Measurements from ENCODE around the gene FMNL3. TPM values are rescaled to one million over a fixed set of nuclear protein-coding genes. Genes with fewer than 3 reads are reported as not detected.

Gene FMNL3, protein sequence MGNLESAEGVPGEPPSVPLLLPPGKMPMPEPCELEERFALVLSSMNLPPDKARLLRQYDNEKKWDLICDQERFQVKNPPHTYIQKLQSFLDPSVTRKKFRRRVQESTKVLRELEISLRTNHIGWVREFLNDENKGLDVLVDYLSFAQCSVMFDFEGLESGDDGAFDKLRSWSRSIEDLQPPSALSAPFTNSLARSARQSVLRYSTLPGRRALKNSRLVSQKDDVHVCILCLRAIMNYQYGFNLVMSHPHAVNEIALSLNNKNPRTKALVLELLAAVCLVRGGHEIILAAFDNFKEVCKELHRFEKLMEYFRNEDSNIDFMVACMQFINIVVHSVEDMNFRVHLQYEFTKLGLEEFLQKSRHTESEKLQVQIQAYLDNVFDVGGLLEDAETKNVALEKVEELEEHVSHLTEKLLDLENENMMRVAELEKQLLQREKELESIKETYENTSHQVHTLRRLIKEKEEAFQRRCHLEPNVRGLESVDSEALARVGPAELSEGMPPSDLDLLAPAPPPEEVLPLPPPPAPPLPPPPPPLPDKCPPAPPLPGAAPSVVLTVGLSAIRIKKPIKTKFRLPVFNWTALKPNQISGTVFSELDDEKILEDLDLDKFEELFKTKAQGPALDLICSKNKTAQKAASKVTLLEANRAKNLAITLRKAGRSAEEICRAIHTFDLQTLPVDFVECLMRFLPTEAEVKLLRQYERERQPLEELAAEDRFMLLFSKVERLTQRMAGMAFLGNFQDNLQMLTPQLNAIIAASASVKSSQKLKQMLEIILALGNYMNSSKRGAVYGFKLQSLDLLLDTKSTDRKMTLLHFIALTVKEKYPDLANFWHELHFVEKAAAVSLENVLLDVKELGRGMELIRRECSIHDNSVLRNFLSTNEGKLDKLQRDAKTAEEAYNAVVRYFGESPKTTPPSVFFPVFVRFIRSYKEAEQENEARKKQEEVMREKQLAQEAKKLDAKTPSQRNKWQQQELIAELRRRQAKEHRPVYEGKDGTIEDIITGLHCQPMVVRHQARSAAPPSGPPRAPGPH
- 0.79 and 1.1 TPM in 2 replicates for total RNA-seq (2016; rRNA removed; fragmentation: Illumina TruSeq; extraction: Trizol)
- 0.10 and 0.44 TPM in 2 replicates for total RNA-seq (2016; cell fraction: cytosol; rRNA removed; fragmentation: Illumina TruSeq; extraction: Trizol; ENCODE audit: low read depth)
- total RNA-seq (2016; cell fraction: insoluble cytoplasmic fraction; rRNA removed; fragmentation: Illumina TruSeq; extraction: Trizol) = 0.82 and 1.00 TPM in 2 replicates
- 0.55 and 0.80 TPM in 2 replicates for total RNA-seq (2016; cell fraction: membrane; rRNA removed; fragmentation: Illumina TruSeq; extraction: Trizol)
- total RNA-seq (2016; cell fraction: nucleus; rRNA removed; fragmentation: Illumina TruSeq; extraction: Trizol) = 0.65 and 1.0 TPM in 2 replicates
- polyA plus RNA-seq (2011; rRNA removed) = 0.44 and 0.64 TPM in 2 replicates
- 0.23 and 0.36 TPM in 2 replicates for polyA plus RNA-seq (2011; cell fraction: cytosol; rRNA removed)
- polyA plus RNA-seq (2011; cell fraction: nucleus; rRNA removed) = 1.2 and 1.3 TPM in 2 replicates
- polyA plus RNA-seq (2012) = 0.48 and 0.68 TPM in 2 replicates
- polyA plus RNA-seq (2016; cell fraction: cytosol; fragmentation: Illumina TruSeq; extraction: Trizol; ENCODE audit: low read depth) = 0.08 TPM in 2 replicates
- polyA plus RNA-seq (2016; cell fraction: insoluble cytoplasmic fraction; fragmentation: Illumina TruSeq; extraction: Trizol; ENCODE audit: low read depth) = 0.69 and 0.75 TPM in 2 replicates
- 0.34 and 0.46 TPM in 2 replicates for polyA plus RNA-seq (2016; cell fraction: membrane; fragmentation: Illumina TruSeq; extraction: Trizol; ENCODE audit: low read depth)
- polyA plus RNA-seq (2016; cell fraction: nucleus; fragmentation: Illumina TruSeq; extraction: Trizol; ENCODE audit: insufficient read depth, low read depth) = 1.3 and 1.4 TPM in 2 replicates
- polyA minus RNA-seq (2011; rRNA and poly(A)+ RNA removed; ENCODE audit: low replicate concordance) = 1.4 and 10.5 TPM in 2 replicates
- polyA minus RNA-seq (2011; cell fraction: cytosol; rRNA and poly(A)+ RNA removed) = 0.40 and 0.97 TPM in 2 replicates
- 0.75 and 0.77 TPM in 2 replicates for polyA minus RNA-seq (2011; cell fraction: nucleus; rRNA and poly(A)+ RNA removed)
- Bru-seq, nascent RNA = percentile 34 among the genes with signal in this experiment
- percentile 37 among the genes with signal in this experiment for BruChase-seq, experiment 1, labeled RNA remaining after a 6-hour chase
- percentile 40 among the genes with signal in this experiment for BruChase-seq, experiment 2, labeled RNA remaining after a 2-hour chase
- long read RNA-seq, experiment 1 = 0 reads
- long read RNA-seq, experiment 2, partial matches to known transcripts = 0 of 2 reads
- long read RNA-seq, experiment 2, other reads (novel, unspliced or antisense) = 2 of 2 reads

DNA sequence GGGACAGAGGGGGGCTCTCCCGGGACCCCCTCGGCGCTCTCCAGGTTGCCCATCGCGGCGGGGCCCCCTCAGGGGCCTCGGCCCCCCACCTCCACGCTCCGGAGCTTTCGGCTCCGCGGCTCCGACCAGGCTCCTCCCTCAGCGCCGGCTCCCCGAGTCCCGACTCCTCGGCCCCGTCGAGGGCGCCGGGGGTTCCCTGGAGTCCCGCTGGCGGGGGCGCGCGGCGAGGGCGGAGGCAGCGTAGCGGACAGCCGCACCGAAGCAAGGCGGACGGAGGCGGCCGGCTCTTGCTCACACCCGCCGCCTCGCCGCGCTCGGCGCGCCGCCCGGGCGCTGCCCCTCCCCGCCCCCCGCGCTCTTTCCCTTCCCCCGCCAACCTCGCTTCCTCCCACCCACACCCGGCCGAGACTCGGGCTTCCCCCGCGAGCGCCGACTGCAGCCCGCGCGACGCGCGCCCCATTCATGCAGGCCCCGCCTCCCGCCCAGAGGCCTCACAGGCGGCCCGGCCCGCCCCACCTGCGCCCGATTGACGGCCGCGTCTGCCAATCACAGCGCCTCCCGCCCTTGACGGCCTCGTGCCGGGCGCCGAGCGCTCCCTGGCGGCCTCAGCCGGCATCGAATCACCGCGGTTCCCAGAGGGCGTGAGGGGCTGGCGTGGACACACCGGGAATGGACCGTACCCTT, at the start of gene FMNL3:
Gene FMNL3 (minus strand): TSS at position 278 of the 684 bp plus-strand sequence. CDS start 225 bp downstream, at position 53.
- Histone ChIP-seq H3K79me2 (ENCODE audit: insufficient read depth, low read length) (no peaks in the 10 kb centered on the region), H3K4me1 (ENCODE audit: insufficient read depth, low read length) (peaks cover 14% of the 10 kb centered on the region; the same call in 1 of the 2 replicates), H3K27ac (ENCODE audit: extremely low read length, insufficient read depth, low read length) (no peak within 1 kb of the TSS), H3K4me2 (ENCODE audit: low read depth, low read length) (peak within 1 kb of the TSS; percentile 57), H3K4me3 (replicated peaks in 1 of 3; ENCODE audit: insufficient read depth in 1 of 3, low read depth in 2 of 3, low read length in 3 of 3) (peak within 1 kb of the TSS; percentile 42 to 64 (median 54); a peak in 4 of 6 replicates), H3K36me3 (replicated peaks in 1 of 2; ENCODE audit: control insufficient read depth in 1 of 2, insufficient read depth in 2 of 2, low read length in 2 of 2) (no peaks in the 10 kb centered on the region), H3K27me3 (ENCODE audit: control insufficient read depth in 1 of 2, insufficient read depth in 2 of 2, low read length in 2 of 2) (peaks cover 0 to 14% of the 10 kb centered on the region in 2 experiments; a peak in 1 of 5 replicates), H3K9ac (ENCODE audit: insufficient read depth, low read depth, low read length) (peak within 1 kb of the TSS; percentile 29; the same call in 1 of the 2 replicates), H4K20me1 (ENCODE audit: insufficient read depth, low read length) (no peaks in the 10 kb centered on the region), H2AFZ (ENCODE audit: low read length) (no peak within 1 kb of the TSS), H3K9me3 (ENCODE audit: low read length) (no peaks in the 10 kb centered on the region)
- ChIA-PET POLR2A (interaction anchor here (1.6 to 2.4 kb wide), 2 partner anchors 34 kb away, joined by 4 to 10 read pairs; partner anchors contain the start of gene TMBIM6), CTCF (ENCODE audit: low intra/inter-chr PET ratio, low total read pairs) (interaction anchor here (1.3 to 2.1 kb wide), 3 partner anchors 20 to 70 kb away, joined by 3 to 31 read pairs (median 5); no protein-coding TSS in a partner anchor)
- in situ Hi-C loops (cut with HindIII; ENCODE audit: extremely low pct_ligation_motif_present, low pct_unique_long_range_greater_than_20kb) (loop anchor here (5.0 kb wide), 1 partner anchor 65 kb away; no protein-coding TSS in a partner anchor), intact Hi-C loops (cut with micrococcal nuclease; ENCODE audit: unreplicated experiment) (loop anchor here (1.0 kb wide), 1 partner anchor 63 kb away; no protein-coding TSS in a partner anchor)
- no TSS peak for BruUV-seq (replicated peaks)
- FAIRE-seq (no peak), ATAC-seq (peak; percentile 94), DNase-seq (ENCODE audit: low spot score) (peak; percentile 72)
- WGBS (ENCODE audit: low lambda C conversion rate) = 47% methylated on average over 53 of the region's 93 CpGs
- TF ChIP-seq, protein P1, sequence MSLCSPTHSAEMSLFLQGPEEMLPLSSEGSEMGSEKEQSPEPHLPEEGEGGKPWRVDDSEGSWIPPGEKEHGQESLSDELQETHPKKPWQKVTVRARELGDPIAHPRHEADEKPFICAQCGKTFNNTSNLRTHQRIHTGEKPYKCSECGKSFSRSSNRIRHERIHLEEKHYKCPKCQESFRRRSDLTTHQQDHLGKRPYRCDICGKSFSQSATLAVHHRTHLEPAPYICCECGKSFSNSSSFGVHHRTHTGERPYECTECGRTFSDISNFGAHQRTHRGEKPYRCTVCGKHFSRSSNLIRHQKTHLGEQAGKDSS (CRISPR knock-in tag; IDR thresholded peaks at IDR 0.05; ENCODE audit: borderline replicate concordance, low read depth) = 0 out of 2 replicates have a peak, but pooled peaks have one; percentile 28
- peak; percentile 93; the same call in 1 of the 2 replicates for TF ChIP-seq ZFP41 (CRISPR knock-in tag; IDR thresholded peaks at IDR 0.05; ENCODE audit: borderline replicate concordance)
- TF ChIP-seq, protein P2, sequence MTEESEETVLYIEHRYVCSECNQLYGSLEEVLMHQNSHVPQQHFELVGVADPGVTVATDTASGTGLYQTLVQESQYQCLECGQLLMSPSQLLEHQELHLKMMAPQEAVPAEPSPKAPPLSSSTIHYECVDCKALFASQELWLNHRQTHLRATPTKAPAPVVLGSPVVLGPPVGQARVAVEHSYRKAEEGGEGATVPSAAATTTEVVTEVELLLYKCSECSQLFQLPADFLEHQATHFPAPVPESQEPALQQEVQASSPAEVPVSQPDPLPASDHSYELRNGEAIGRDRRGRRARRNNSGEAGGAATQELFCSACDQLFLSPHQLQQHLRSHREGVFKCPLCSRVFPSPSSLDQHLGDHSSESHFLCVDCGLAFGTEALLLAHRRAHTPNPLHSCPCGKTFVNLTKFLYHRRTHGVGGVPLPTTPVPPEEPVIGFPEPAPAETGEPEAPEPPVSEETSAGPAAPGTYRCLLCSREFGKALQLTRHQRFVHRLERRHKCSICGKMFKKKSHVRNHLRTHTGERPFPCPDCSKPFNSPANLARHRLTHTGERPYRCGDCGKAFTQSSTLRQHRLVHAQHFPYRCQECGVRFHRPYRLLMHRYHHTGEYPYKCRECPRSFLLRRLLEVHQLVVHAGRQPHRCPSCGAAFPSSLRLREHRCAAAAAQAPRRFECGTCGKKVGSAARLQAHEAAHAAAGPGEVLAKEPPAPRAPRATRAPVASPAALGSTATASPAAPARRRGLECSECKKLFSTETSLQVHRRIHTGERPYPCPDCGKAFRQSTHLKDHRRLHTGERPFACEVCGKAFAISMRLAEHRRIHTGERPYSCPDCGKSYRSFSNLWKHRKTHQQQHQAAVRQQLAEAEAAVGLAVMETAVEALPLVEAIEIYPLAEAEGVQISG (CRISPR knock-in tag; IDR thresholded peaks at IDR 0.05) = peak; percentile 81
- TF ChIP-seq SMC3 (IDR thresholded peaks at IDR 0.05; ENCODE audit: low read length) = peak; percentile 61; the same call in 1 of the 2 replicates
- peak; percentile 12 for TF ChIP-seq ASH2L (IDR thresholded peaks at IDR 0.05; ENCODE audit: insufficient read length, low read depth, low read length)
- TF ChIP-seq, protein P3, sequence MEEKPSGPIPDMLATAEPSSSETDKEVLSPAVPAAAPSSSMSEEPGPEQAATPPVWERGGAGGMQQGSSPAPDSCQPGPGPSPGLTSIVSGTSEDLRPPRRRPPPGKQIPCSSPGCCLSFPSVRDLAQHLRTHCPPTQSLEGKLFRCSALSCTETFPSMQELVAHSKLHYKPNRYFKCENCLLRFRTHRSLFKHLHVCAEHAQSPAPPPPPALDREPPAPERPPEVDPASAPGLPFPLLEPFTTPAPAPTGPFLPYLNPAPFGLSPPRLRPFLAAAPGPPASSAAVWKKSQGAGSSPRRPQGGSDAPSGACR (CRISPR knock-in tag; IDR thresholded peaks at IDR 0.05) = peak; percentile 64; the same call in 1 of the 2 replicates
- 0 out of 2 replicates have a peak, but pooled peaks have one; percentile 37 for TF ChIP-seq ZNF234 (CRISPR knock-in tag; conservative IDR thresholded peaks at IDR 0.05)
- 0 out of 2 replicates have a peak, but pooled peaks have one; percentile 43 for TF ChIP-seq ZNF124 (CRISPR knock-in tag; IDR thresholded peaks at IDR 0.05)
